ENCODE data around the gene MACROD2. TPM values are rescaled to one million over a fixed set of nuclear protein-coding genes. Genes with fewer than 3 reads are reported as not detected.

Gene MACROD2
- total RNA-seq, 1 experiment from 2014 or later: 1.4 TPM

GRCh38 chr20:15033891-15034290, 1038.6 kb downstream of the MACROD2 start:
- TF ChIP-seq CTCF (conservative IDR thresholded peaks at IDR 0.05; ENCODE audit: low read depth, low read length) (no peak), EZH2 (IDR thresholded peaks at IDR 0.05; ENCODE audit: borderline replicate concordance, low read depth, low read length, poor library complexity, severe bottlenecking) (no peak)
- POLR2A ChIA-PET (ENCODE audit: low non-redundant PET): no interaction called here
- no peaks in the 10 kb centered on the region for H3K4me1 ChIP-seq (ENCODE audit: insufficient read depth, low read length, poor library complexity, severe bottlenecking)
- BruUV-seq (replicated peaks): no TSS peak
- peaks cover 11% of the 10 kb centered on the region for H3K9me3 ChIP-seq (ENCODE audit: low read depth, low read length, poor library complexity, severe bottlenecking)
- H3K27ac ChIP-seq (ENCODE audit: low read depth, low read length, poor library complexity, severe bottlenecking): no peak overlapping the region
- H3K4me3 ChIP-seq (ENCODE audit: low read depth, low read length, poor library complexity, severe bottlenecking): no peak overlapping the region
- no peaks in the 10 kb centered on the region for H3K27me3 ChIP-seq (replicated peaks; ENCODE audit: insufficient read depth, low read depth, low read length, poor library complexity)
- no peak for DNase-seq (ENCODE audit: low spot score)
- intact Hi-C loops (cut with micrococcal nuclease; ENCODE audit: unreplicated experiment): no loop called here
- CTCF ChIA-PET: no interaction called here
- H3K36me3 ChIP-seq (ENCODE audit: insufficient read depth, low read length, poor library complexity, severe bottlenecking): no peaks in the 10 kb centered on the region

DNA sequence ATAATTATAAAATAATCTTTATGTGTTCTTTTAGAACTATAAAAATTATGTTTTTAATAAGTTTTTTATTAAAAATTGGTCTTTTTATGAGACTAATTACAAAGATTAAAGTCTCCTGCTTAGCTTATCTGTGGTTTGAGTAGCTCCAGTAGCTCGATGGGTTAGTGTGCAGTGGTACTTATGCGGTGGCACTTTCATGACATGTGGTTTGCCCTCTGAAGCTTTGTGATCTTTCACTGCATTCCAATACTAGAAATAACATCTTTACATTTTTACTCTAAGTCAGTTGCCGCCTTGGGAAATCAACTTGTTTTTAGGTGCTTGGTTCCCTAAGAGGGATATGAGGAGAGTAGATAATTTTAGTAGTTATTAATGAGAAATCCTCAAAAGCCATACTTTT, 1041.6 kb downstream of the MACROD2 start:
- TF ChIP-seq EZH2 (IDR thresholded peaks at IDR 0.05; ENCODE audit: borderline replicate concordance, low read depth, low read length, poor library complexity, severe bottlenecking) (no peak), CTCF (conservative IDR thresholded peaks at IDR 0.05; ENCODE audit: low read depth, low read length) (no peak)
- Histone ChIP-seq H3K27ac (ENCODE audit: low read depth, low read length, poor library complexity, severe bottlenecking) (no peak overlapping the region), H3K4me3 (ENCODE audit: low read depth, low read length, poor library complexity, severe bottlenecking) (no peak overlapping the region), H3K27me3 (replicated peaks; ENCODE audit: insufficient read depth, low read depth, low read length, poor library complexity) (no peaks in the 10 kb centered on the region), H3K36me3 (ENCODE audit: insufficient read depth, low read length, poor library complexity, severe bottlenecking) (no peaks in the 10 kb centered on the region), H3K9me3 (ENCODE audit: low read depth, low read length, poor library complexity, severe bottlenecking) (peaks cover 6% of the 10 kb centered on the region), H3K4me1 (ENCODE audit: insufficient read depth, low read length, poor library complexity, severe bottlenecking) (no peaks in the 10 kb centered on the region)
- no TSS peak for BruUV-seq (replicated peaks)
- intact Hi-C loops (cut with micrococcal nuclease; ENCODE audit: unreplicated experiment): no loop called here
- no peak for DNase-seq (ENCODE audit: low spot score)
- ChIA-PET POLR2A (ENCODE audit: low non-redundant PET) (no interaction called here), CTCF (no interaction called here)

DNA sequence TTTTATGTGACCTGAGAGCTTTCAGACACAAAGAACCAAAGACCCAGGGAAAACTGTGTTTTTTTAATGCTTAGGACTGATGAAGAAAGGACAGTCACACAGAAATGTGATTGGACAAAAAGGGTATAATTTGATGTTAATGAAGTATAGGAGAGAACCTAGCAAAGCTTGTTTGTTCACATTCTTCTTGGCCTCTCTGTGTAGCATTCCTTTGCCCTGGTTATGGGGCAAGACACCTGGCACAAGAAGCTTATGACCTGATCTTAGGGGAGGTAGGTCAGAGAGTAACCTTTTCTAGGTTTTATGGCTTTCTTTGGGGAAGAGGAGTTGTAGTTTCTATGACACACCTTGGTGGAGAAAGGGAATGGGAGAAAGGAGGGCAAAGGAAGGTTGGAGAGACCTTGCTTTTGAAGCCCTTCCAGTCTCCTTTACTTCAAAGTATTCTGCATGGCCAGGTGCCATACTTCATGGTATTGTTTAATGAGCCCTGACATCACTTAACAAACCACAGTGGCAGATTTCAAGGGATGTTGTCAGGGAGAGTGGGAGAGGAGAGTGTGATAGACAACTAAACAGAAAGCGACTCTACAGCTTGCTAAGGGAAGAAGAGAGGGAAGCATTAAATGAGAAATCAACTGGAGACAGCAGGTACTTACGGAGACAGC, 1043.9 kb downstream of the MACROD2 start:
- H3K4me1 ChIP-seq (ENCODE audit: insufficient read depth, low read length, poor library complexity, severe bottlenecking): no peaks in the 10 kb centered on the region
- BruUV-seq (replicated peaks): no TSS peak
- TF ChIP-seq CTCF (conservative IDR thresholded peaks at IDR 0.05; ENCODE audit: low read depth, low read length) (no peak), EZH2 (IDR thresholded peaks at IDR 0.05; ENCODE audit: borderline replicate concordance, low read depth, low read length, poor library complexity, severe bottlenecking) (no peak)
- ChIA-PET POLR2A (ENCODE audit: low non-redundant PET) (no interaction called here), CTCF (no interaction called here)
- H3K9me3 ChIP-seq (ENCODE audit: low read depth, low read length, poor library complexity, severe bottlenecking): peaks cover 3% of the 10 kb centered on the region
- no peaks in the 10 kb centered on the region for H3K36me3 ChIP-seq (ENCODE audit: insufficient read depth, low read length, poor library complexity, severe bottlenecking)
- H3K27me3 ChIP-seq (replicated peaks; ENCODE audit: insufficient read depth, low read depth, low read length, poor library complexity): no peaks in the 10 kb centered on the region
- no peak overlapping the region for H3K27ac ChIP-seq (ENCODE audit: low read depth, low read length, poor library complexity, severe bottlenecking)
- DNase-seq (ENCODE audit: low spot score): no peak
- intact Hi-C loops (cut with micrococcal nuclease; ENCODE audit: unreplicated experiment): no loop called here
- H3K4me3 ChIP-seq (ENCODE audit: low read depth, low read length, poor library complexity, severe bottlenecking): no peak overlapping the region
